ENCODE measurements around the gene UBE4B.

DNA sequence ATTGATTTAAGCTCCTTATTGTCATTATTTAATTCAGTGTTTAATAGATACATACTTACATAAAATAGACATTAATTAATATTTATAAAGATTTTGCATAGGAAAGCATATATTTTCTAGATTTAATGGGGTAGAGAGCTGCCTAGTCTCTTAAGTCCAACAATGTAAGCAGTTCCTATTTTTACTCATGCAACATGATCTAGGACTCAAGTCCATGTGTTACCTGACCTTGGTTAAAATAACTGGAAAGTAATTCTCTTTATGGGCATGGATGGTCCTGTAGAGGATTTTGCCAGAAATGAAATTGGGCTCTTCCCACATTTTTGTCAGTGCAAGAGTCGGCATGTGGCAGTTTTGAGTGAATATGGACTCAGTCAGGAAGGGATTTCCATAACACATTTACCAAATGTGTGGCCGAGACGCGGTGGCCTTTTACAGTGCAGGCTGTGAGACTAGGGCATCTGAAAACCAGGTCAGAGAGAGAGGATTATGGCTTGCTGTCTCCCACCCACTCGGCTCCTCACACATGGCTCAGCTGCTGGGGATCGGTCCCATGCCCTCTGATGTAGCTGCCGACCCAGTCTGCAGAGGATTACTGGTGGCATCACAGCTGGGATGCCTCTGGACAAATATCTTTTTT is 171.4 kb downstream of the UBE4B start:
- TF ChIP-seq CHD2 (IDR thresholded peaks at IDR 0.05; ENCODE audit: low read depth, low read length) (no peak), SP2 (CRISPR knock-in tag; IDR thresholded peaks at IDR 0.05) (no peak), FOXK1 (CRISPR knock-in tag; IDR thresholded peaks at IDR 0.05; ENCODE audit: borderline replicate concordance, low read depth) (no peak), ELF1 (CRISPR knock-in tag; IDR thresholded peaks at IDR 0.05) (no peak), CENPT (CRISPR knock-in tag; IDR thresholded peaks at IDR 0.05; ENCODE audit: low read depth) (no peak), EHMT2 (IDR thresholded peaks at IDR 0.05; ENCODE audit: borderline replicate concordance, low read depth, low read length) (no peak), GABPA (IDR thresholded peaks at IDR 0.05; ENCODE audit: low read depth, low read length) (no peak), GABPA (CRISPR knock-in tag; IDR thresholded peaks at IDR 0.05; ENCODE audit: low read depth) (no peak)
- TF ChIP-seq, protein P1, sequence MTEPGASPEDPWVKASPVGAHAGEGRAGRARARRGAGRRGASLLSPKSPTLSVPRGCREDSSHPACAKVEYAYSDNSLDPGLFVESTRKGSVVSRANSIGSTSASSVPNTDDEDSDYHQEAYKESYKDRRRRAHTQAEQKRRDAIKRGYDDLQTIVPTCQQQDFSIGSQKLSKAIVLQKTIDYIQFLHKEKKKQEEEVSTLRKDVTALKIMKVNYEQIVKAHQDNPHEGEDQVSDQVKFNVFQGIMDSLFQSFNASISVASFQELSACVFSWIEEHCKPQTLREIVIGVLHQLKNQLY (CRISPR knock-in tag; IDR thresholded peaks at IDR 0.05): no peak

All from HepG2 (cell line).